Measurements from ENCODE around the gene RPL27A. TPM values are rescaled to one million over a fixed set of nuclear protein-coding genes. Genes with fewer than 3 reads are reported as not detected.

RPL27A gene
- total RNA-seq, 1 donor from 2014 or later: 1,116 TPM

GRCh38 chr11:8641332-8641731 lies 41.3 kb upstream of the RPL27A start:
- Histone ChIP-seq H3K4me1 (peaks cover 10% of the 10 kb centered on the region), H3K4me3 (no peak overlapping the region), H3K9ac (no peak overlapping the region), H3K4me2 (no peak overlapping the region), H3K79me2 (ENCODE audit: low read depth) (no peaks in the 10 kb centered on the region), H2AFZ (replicated peaks) (no peak overlapping the region), H3K27me3 (no peaks in the 10 kb centered on the region), H3F3A (ENCODE audit: low read depth) (no peaks in the 10 kb centered on the region), H3K9me3 (ENCODE audit: low read depth) (no peaks in the 10 kb centered on the region), H3K36me3 (no peaks in the 10 kb centered on the region), H3K27ac (no peak overlapping the region), H4K20me1 (ENCODE audit: low read depth) (no peaks in the 10 kb centered on the region)
- Mint-ChIP-seq H3K4me1 (peaks cover 15% of the 10 kb centered on the region), H3K27me3 (ENCODE audit: insufficient read depth, low read depth) (peaks cover 2% of the 10 kb centered on the region), H3K27ac (no peak overlapping the region), H3K9me3 (peaks cover 5% of the 10 kb centered on the region), H3K4me3 (no peak overlapping the region), H3K36me3 (peaks cover 13% of the 10 kb centered on the region)
- no peak for DNase-seq (ENCODE audit: low spot score)
- TF ChIP-seq EZH2 (IDR thresholded peaks at IDR 0.05) (no peak), CTCF (IDR thresholded peaks at IDR 0.05) (no peak), EZH2phosphoT487 (IDR thresholded peaks at IDR 0.05) (no peak)

GRCh38 chr11:8642196-8642841 lies 40.3 kb upstream of the RPL27A start:
- H3K27ac Mint-ChIP-seq: no peak overlapping the region
- H3K9me3 ChIP-seq (ENCODE audit: low read depth): no peaks in the 10 kb centered on the region
- no peak overlapping the region for H3K9ac ChIP-seq
- no peaks in the 10 kb centered on the region for H3K79me2 ChIP-seq (ENCODE audit: low read depth)
- no peak overlapping the region for H3K4me3 Mint-ChIP-seq
- H3K4me1 ChIP-seq: peaks cover 10% of the 10 kb centered on the region
- no peak overlapping the region for H3K4me2 ChIP-seq
- TF ChIP-seq EZH2phosphoT487 (IDR thresholded peaks at IDR 0.05): no peak
- TF ChIP-seq EZH2 (IDR thresholded peaks at IDR 0.05): no peak
- TF ChIP-seq CTCF (IDR thresholded peaks at IDR 0.05): no peak
- no peaks in the 10 kb centered on the region for H3K27me3 ChIP-seq
- no peak for DNase-seq (ENCODE audit: low spot score)
- H3F3A ChIP-seq (ENCODE audit: low read depth): no peaks in the 10 kb centered on the region
- peaks cover 15% of the 10 kb centered on the region for H3K4me1 Mint-ChIP-seq
- H3K4me3 ChIP-seq: no peak overlapping the region
- peaks cover 6% of the 10 kb centered on the region for H3K36me3 Mint-ChIP-seq
- no peak overlapping the region for H2AFZ ChIP-seq (replicated peaks)
- H3K9me3 Mint-ChIP-seq: no peaks in the 10 kb centered on the region
- no peaks in the 10 kb centered on the region for H3K36me3 ChIP-seq
- H3K27ac ChIP-seq: no peak overlapping the region
- H3K27me3 Mint-ChIP-seq (ENCODE audit: insufficient read depth, low read depth): peaks cover 2% of the 10 kb centered on the region
- no peaks in the 10 kb centered on the region for H4K20me1 ChIP-seq (ENCODE audit: low read depth)

- no peaks in the 10 kb centered on the region for H4K20me1 ChIP-seq (ENCODE audit: low read depth)
- no peaks in the 10 kb centered on the region for H3F3A ChIP-seq (ENCODE audit: low read depth)
- no peaks in the 10 kb centered on the region for H3K4me1 ChIP-seq
- H3K9me3 Mint-ChIP-seq: no peaks in the 10 kb centered on the region
- peaks cover 7% of the 10 kb centered on the region for H3K4me1 Mint-ChIP-seq
- DNase-seq (ENCODE audit: low spot score): no peak
- H3K4me2 ChIP-seq: no peak overlapping the region
- H3K9ac ChIP-seq: no peak overlapping the region
- H3K4me3 ChIP-seq: no peak overlapping the region
- no peaks in the 10 kb centered on the region for H3K27me3 Mint-ChIP-seq (ENCODE audit: insufficient read depth, low read depth)
- H3K27ac Mint-ChIP-seq: no peak overlapping the region
- no peak overlapping the region for H2AFZ ChIP-seq (replicated peaks)
- H3K79me2 ChIP-seq (ENCODE audit: low read depth): no peaks in the 10 kb centered on the region
- H3K27me3 ChIP-seq: no peaks in the 10 kb centered on the region
- no peak for TF ChIP-seq CTCF (IDR thresholded peaks at IDR 0.05)
- TF ChIP-seq EZH2phosphoT487 (IDR thresholded peaks at IDR 0.05): no peak
- no peak for TF ChIP-seq EZH2 (IDR thresholded peaks at IDR 0.05)
- no peak overlapping the region for H3K4me3 Mint-ChIP-seq
- peaks cover under 1% of the 10 kb centered on the region for H3K36me3 Mint-ChIP-seq
- H3K9me3 ChIP-seq (ENCODE audit: low read depth): no peaks in the 10 kb centered on the region
- H3K27ac ChIP-seq: no peak overlapping the region
- H3K36me3 ChIP-seq: no peaks in the 10 kb centered on the region
Observed at GRCh38 chr11:8646873-8647272, 35.7 kb upstream of the RPL27A start.

All from neural progenitor cell (in vitro differentiated cells).